SH-SY5Y (cell line): ENCODE measurements around the gene PRKG1.

Source experiments
- GATA2 ChIP-seq: IDR thresholded peaks from 2 replicates; pipeline ENCODE4 v1.6.1; 2011; ENCODE audit warnings: mild to moderate bottlenecking, low read depth, low read length
- GATA3 ChIP-seq: IDR thresholded peaks from 2 replicates; pipeline ENCODE4 v1.6.1; 2011; ENCODE audit warnings: low read depth, mild to moderate bottlenecking, low read length, moderate library complexity

GRCh38 chr10:52056291-52056690 lies 982.0 kb downstream of the PRKG1 start:
- TF ChIP-seq GATA2 (no peak), GATA3 (no peak)
